ENCODE results near the gene CELF2. TPM values are rescaled to one million over a fixed set of nuclear protein-coding genes. Genes with fewer than 3 reads are reported as not detected.

CELF2 gene
- total and polyA plus RNA-seq, 2 donors from 2014 or later: 1.7 to 39.2 TPM

DNA sequence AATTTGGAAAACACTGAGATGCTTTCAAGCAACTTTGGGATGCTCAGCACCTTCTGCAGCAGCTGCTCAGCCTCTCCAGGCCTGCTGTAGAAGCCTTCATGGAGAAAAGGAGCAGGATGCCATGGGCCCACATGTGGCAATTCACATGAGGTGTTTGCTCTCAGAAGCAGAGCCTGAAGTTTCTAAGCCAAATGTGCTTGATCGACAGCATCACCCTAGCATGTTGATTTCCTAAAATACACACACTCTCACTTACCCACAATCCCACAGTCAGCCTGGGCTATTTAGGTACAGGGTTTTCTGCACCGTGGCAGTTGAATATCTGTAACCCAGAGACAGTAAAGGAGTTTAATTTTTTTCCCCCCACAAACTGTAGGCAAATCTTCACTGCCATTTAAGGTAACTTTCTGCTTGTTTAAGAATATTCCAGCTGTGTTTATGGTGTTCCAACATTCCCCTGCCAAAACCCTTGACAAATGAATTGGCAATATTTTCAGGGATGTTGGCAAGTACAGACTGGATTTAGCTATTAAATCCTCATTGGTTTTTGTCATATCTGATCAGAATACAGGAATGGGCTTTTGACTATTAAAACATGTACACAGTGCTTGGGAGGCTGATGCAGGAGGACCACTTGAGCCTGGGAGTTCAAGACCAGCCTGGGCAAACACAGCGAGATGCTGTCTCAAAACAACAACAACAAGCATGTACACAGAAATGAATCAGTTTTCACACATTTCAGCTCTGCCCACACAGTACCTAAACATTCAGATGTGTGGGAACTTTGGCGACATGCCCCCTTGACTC, 244.2 kb downstream of the CELF2 start:
- H3K9me3 ChIP-seq (ENCODE audit: control insufficient read depth in 2 of 3, insufficient read depth in 1 of 3, low read length in 3 of 3): no peaks in the 10 kb centered on the region
- no peaks in the 10 kb centered on the region for H3K27me3 ChIP-seq (ENCODE audit: control insufficient read depth, insufficient read depth, low read length)
- H3K4me3 ChIP-seq (ENCODE audit: low read length in 3 of 3): no peak overlapping the region
- H3K9ac ChIP-seq (ENCODE audit: low read length in 3 of 3): no peak overlapping the region
- TF ChIP-seq, protein P1, sequence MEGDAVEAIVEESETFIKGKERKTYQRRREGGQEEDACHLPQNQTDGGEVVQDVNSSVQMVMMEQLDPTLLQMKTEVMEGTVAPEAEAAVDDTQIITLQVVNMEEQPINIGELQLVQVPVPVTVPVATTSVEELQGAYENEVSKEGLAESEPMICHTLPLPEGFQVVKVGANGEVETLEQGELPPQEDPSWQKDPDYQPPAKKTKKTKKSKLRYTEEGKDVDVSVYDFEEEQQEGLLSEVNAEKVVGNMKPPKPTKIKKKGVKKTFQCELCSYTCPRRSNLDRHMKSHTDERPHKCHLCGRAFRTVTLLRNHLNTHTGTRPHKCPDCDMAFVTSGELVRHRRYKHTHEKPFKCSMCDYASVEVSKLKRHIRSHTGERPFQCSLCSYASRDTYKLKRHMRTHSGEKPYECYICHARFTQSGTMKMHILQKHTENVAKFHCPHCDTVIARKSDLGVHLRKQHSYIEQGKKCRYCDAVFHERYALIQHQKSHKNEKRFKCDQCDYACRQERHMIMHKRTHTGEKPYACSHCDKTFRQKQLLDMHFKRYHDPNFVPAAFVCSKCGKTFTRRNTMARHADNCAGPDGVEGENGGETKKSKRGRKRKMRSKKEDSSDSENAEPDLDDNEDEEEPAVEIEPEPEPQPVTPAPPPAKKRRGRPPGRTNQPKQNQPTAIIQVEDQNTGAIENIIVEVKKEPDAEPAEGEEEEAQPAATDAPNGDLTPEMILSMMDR (IDR thresholded peaks at IDR 0.05; ENCODE audit: borderline replicate concordance, extremely low read depth, insufficient read depth): no peak
- H3K4me1 ChIP-seq (ENCODE audit: control insufficient read depth in 2 of 3, insufficient read depth in 2 of 3, low read depth in 1 of 3, low read length in 3 of 3): no peaks in the 10 kb centered on the region
- H3K27ac ChIP-seq (ENCODE audit: low read depth in 2 of 2, low read length in 2 of 2): no peak overlapping the region
- DNase-seq: no peak
- FAIRE-seq: no peak
- intact Hi-C loops (cut with DNase I): no loop called here
- H3K36me3 ChIP-seq (ENCODE audit: control insufficient read depth in 2 of 3, insufficient read depth in 3 of 3, low read length in 3 of 3): no peaks in the 10 kb centered on the region

DNA sequence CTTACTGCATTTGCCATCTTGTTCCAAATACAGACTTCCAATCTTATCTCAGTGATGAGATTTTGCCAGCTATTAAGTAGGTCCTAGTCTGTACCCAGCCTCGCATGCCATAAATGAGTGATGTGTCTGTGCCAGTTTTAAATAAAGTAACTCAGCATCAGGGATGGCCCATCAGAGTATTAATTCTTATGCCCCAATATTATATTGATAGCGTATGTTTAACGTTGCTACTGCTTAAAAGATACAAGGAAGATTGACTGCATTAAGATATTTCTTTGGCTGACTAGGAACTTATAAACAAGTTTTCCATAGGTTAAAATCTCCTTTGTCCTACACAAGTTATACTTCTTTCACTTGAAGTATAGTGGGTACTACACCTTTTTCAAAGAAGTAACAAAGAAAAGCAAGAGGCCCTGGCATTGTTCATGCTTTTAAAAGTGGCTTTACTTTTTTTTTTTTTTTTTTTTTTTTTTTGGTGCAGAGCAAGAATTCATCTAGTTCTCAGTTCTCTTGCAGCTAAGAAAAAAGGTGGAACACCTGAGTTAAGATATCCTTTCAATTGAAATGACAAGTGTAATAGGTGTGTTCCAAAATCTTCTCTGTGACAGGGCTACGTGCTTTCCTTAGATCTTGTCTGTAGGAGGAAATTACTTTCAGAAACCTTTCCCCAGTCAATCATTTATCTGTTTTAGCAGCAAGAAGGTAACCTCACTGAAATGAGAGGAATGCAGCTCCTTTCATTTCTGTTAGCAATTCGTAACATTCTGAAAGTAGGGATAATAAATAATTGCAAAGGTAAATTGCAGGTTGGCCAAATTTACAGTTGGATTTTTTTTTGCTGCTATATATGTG, 245.0 kb downstream of the CELF2 start:
- H3K36me3 ChIP-seq (ENCODE audit: control insufficient read depth in 2 of 3, insufficient read depth in 3 of 3, low read length in 3 of 3): no peaks in the 10 kb centered on the region
- no peak overlapping the region for H3K4me3 ChIP-seq (ENCODE audit: low read length in 3 of 3)
- FAIRE-seq: no peak
- no peak overlapping the region for H3K9ac ChIP-seq (ENCODE audit: low read length in 3 of 3)
- no peaks in the 10 kb centered on the region for H3K27me3 ChIP-seq (ENCODE audit: control insufficient read depth, insufficient read depth, low read length)
- DNase-seq: no peak
- H3K9me3 ChIP-seq (ENCODE audit: control insufficient read depth in 2 of 3, insufficient read depth in 1 of 3, low read length in 3 of 3): no peaks in the 10 kb centered on the region
- TF ChIP-seq, protein P1 (IDR thresholded peaks at IDR 0.05; ENCODE audit: borderline replicate concordance, extremely low read depth, insufficient read depth): no peak
- no peak overlapping the region for H3K27ac ChIP-seq (ENCODE audit: low read depth in 2 of 2, low read length in 2 of 2)
- intact Hi-C loops (cut with DNase I): no loop called here
- H3K4me1 ChIP-seq (ENCODE audit: control insufficient read depth in 2 of 3, insufficient read depth in 2 of 3, low read depth in 1 of 3, low read length in 3 of 3): no peaks in the 10 kb centered on the region

DNA sequence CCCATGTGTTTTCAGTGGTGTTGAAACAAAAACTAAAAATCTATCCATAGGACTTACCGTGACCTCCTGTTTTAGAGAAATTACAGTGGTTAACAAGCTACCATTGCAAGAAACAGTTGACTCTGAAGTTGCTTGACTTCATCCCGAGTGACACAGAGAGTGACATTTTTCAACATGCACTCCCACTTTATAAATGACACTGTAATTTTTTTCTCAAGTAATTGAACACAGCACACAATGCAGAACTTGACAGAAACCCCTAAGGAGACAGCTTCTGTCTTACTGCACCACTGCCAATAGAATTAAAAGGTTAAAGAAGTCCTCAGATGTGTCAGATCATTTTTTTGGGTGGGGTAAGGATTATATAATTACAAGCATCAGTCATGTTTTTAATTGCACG, 246.1 kb downstream of the CELF2 start:
- DNase-seq: no peak
- Histone ChIP-seq H3K4me1 (ENCODE audit: control insufficient read depth in 2 of 3, insufficient read depth in 2 of 3, low read depth in 1 of 3, low read length in 3 of 3) (no peaks in the 10 kb centered on the region), H3K36me3 (ENCODE audit: control insufficient read depth in 2 of 3, insufficient read depth in 3 of 3, low read length in 3 of 3) (no peaks in the 10 kb centered on the region), H3K27ac (ENCODE audit: low read depth in 2 of 2, low read length in 2 of 2) (no peak overlapping the region), H3K27me3 (ENCODE audit: control insufficient read depth, insufficient read depth, low read length) (no peaks in the 10 kb centered on the region), H3K9ac (ENCODE audit: low read length in 3 of 3) (no peak overlapping the region), H3K4me3 (ENCODE audit: low read length in 3 of 3) (no peak overlapping the region), H3K9me3 (ENCODE audit: control insufficient read depth in 2 of 3, insufficient read depth in 1 of 3, low read length in 3 of 3) (no peaks in the 10 kb centered on the region)
- intact Hi-C loops (cut with DNase I): no loop called here
- TF ChIP-seq, protein P1 (IDR thresholded peaks at IDR 0.05; ENCODE audit: borderline replicate concordance, extremely low read depth, insufficient read depth): no peak
- no peak for FAIRE-seq

All from kidney (tissue), 14 donors.